ENCODE measurements around the gene C1orf50. TPM values are rescaled to one million over a fixed set of nuclear protein-coding genes. Genes with fewer than 3 reads are reported as not detected.
"Not testable (repeated sequence)": the region's sequence is repeated elsewhere in the genome, so short reads cannot be mapped to it uniquely, and the experiment has no call there.

C1orf50 gene
- total and polyA plus RNA-seq, 2 of the 4 experiments (the other 2 are of a cell fraction) = 2.0 to 6.0 TPM

DNA sequence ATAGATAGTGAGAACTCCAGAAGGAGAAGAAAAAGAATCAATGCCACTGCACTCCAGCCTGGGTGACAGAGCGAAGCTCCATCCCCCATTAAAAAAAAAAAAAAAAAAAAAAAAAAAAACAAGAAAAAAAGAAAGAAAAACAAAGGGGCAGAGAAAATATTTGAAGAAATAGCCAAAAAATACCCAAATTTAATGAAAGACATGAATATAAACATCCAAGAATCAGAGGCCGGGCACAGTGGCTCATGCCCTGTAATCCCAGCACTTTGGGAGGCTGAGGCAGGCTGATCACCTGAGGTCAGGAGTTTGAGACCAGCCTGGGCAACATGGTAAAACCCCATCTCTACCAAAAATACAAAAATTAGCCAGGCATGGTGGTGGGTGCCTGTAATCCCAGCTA lies 44.6 kb upstream of the C1orf50 start:
- H3K9me1 ChIP-seq (ENCODE audit: insufficient read depth, low read length); H3K9me3 ChIP-seq (ENCODE audit: control insufficient read depth, insufficient read depth, low read length); H2AK5ac ChIP-seq (ENCODE audit: low read depth, low read length); H3K56ac ChIP-seq (ENCODE audit: extremely low read depth, insufficient read depth, low read length); H2BK15ac ChIP-seq (ENCODE audit: low read depth, low read length); H2BK120ac ChIP-seq (ENCODE audit: low read depth, low read length); H4K20me1 ChIP-seq (ENCODE audit: insufficient read depth, low read length); H3K18ac ChIP-seq (ENCODE audit: low read depth, low read length); H2BK20ac ChIP-seq (ENCODE audit: low read depth, low read length); H3K23ac ChIP-seq (ENCODE audit: low read depth, low read length); H4K91ac ChIP-seq (ENCODE audit: insufficient read depth, low read depth, low read length); H3K79me1 ChIP-seq (ENCODE audit: low read depth in 1 of 2, low read length in 2 of 2); H2BK5ac ChIP-seq (ENCODE audit: low read depth, low read length, poor library complexity, severe bottlenecking); H3K4me1 ChIP-seq (ENCODE audit: control insufficient read depth, insufficient read depth, low read length); H3K4me2 ChIP-seq (ENCODE audit: low read depth, low read length); H3K4ac ChIP-seq (ENCODE audit: low read depth, low read length); intact Hi-C loops (cut with micrococcal nuclease); H2AFZ ChIP-seq (replicated peaks; ENCODE audit: low read length, poor library complexity); in situ Hi-C loops (cut with MboI; ENCODE audit: low sequenced_read_pairs); H3K14ac ChIP-seq (replicated peaks; ENCODE audit: low read depth, low read length); DNase-seq; H4K8ac ChIP-seq (ENCODE audit: low read depth in 2 of 2, low read length in 2 of 2); H3K36me3 ChIP-seq (ENCODE audit: control insufficient read depth, insufficient read depth, low read length); H3K4me3 ChIP-seq (ENCODE audit: insufficient read depth, low read depth, low read length); H4K5ac ChIP-seq (ENCODE audit: low read depth, low read length); H3K9ac ChIP-seq (ENCODE audit: low read depth, low read length); ATAC-seq (ENCODE audit: low read depth); dilution Hi-C loops (cut with HindIII; ENCODE audit: low sequenced_read_pairs, unreplicated experiment); H3K27ac ChIP-seq (ENCODE audit: insufficient read depth, low read length); H2AK9ac ChIP-seq (replicated peaks; ENCODE audit: low read depth, low read length, poor library complexity); BruUV-seq (replicated peaks); H3K27me3 ChIP-seq (ENCODE audit: control insufficient read depth, insufficient read depth, low read length): not testable (repeated sequence)
- ChIA-PET CTCF (interaction anchor here (0.6 kb wide), 1 partner anchor 21 kb away, joined by 3 read pairs; no protein-coding TSS in a partner anchor), POLR2A (ENCODE audit: unreplicated experiment) (interaction anchor here (0.6 kb wide), 3 partner anchors 16 to 39 kb away, joined by 3 to 12 read pairs (median 5); no protein-coding TSS in a partner anchor)
- no CpG with 5 or more reads among the region's 2 CpGs for WGBS, 2 experiments (ENCODE audit: extremely low coverage in 2 of 2, insufficient read length in 1 of 2)
